ENCODE data around the gene SCML1.

DNA sequence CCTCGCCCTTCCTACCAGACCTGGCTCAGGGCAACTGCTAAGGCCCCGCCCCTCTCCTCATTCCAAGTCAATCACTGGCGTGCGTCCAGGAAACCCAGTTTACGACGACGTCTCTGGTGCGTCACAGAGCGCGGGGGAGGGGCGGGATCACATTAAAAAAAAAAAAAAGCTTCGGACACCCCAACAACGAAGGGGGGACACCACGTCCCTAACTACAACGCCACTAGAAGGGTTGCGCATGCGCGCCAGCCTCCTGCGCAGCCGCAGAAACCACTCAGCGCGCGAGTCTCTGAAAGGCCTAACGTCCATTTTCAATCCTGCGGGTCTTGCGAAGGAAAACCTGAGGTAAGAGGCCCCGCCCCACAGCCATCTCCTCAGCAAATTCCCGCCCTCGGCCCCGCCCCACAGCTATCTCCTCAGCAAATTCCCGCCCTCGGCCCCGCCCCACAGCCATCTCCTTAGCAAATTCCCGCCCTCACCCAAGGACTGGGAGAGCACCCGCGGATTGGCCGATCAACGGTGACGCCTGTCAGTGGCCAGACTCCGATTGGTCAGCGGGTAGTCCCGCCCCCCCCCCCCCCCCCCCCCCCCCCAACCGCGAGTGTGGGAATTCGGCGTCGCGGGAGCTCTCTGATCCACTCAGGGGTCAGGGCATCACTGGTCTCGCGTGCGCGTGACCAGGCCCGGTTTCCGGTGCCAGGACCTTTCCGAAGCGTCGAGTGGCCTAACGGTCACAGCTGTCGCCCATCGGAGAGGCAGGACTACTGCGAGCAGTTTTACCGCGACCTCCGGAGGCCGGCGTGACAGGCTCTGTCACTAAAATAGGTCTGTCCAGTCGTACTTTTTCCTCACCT lies at the start of gene SCML1:
- 0 out of 2 replicates have a peak, but pooled peaks have one; percentile 1 for TF ChIP-seq PHF8 (conservative IDR thresholded peaks at IDR 0.05; ENCODE audit: low read depth, low read length)
- no peak for TF ChIP-seq KDM1A (IDR thresholded peaks at IDR 0.05; ENCODE audit: borderline replicate concordance, low read length)
- no peak for TF ChIP-seq EZH2 (IDR thresholded peaks at IDR 0.05; ENCODE audit: low read depth, low read length, severe bottlenecking)
- TF ChIP-seq, protein P1, sequence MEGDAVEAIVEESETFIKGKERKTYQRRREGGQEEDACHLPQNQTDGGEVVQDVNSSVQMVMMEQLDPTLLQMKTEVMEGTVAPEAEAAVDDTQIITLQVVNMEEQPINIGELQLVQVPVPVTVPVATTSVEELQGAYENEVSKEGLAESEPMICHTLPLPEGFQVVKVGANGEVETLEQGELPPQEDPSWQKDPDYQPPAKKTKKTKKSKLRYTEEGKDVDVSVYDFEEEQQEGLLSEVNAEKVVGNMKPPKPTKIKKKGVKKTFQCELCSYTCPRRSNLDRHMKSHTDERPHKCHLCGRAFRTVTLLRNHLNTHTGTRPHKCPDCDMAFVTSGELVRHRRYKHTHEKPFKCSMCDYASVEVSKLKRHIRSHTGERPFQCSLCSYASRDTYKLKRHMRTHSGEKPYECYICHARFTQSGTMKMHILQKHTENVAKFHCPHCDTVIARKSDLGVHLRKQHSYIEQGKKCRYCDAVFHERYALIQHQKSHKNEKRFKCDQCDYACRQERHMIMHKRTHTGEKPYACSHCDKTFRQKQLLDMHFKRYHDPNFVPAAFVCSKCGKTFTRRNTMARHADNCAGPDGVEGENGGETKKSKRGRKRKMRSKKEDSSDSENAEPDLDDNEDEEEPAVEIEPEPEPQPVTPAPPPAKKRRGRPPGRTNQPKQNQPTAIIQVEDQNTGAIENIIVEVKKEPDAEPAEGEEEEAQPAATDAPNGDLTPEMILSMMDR (IDR thresholded peaks at IDR 0.05; ENCODE audit: control extremely low read depth in 1 of 3, insufficient read depth in 1 of 3, low read depth in 1 of 3, low read length in 3 of 3): no peak
